Activated B cell treated with CpG ODN at 0.5 μM for 24 hours (primary cell): Measurements from ENCODE around the gene CPLX4. TPM values are rescaled to one million over a fixed set of nuclear protein-coding genes. Genes with fewer than 3 reads are reported as not detected.
A peak's percentile ranks its signal among the peaks of the same experiment; 100 is the strongest.

ENCODE experiments used
- ATAC-seq: fragments of 200-7000 bp; cut with Tn5 transposase; one replicate; pipeline ENCODE4 v1.10.0; 2021; ENCODE audit warnings: low read depth, mild to moderate bottlenecking, moderate library complexity
- CTCF ChIA-PET: fragments of 350-600 bp; sonication (Branson Sonifier 250); formaldehyde crosslinking; loops from one replicate; lab custom pipeline; 2021; ENCODE audit warnings: antibody characterized with exemption; lab: Charles Lee
- POLR2A ChIA-PET: fragments of 350-600 bp; sonication (Branson Sonifier 250); formaldehyde crosslinking; loops from one replicate; lab custom pipeline; 2021; ENCODE audit warnings: antibody characterized with exemption; lab: Charles Lee
- DNase-seq: peaks from one replicate; pipeline ENCODE4 v3.0.0; 2022
- H3K27ac Mint-ChIP-seq: one replicate; pipeline ENCODE4 v1.8.0; 2020; ENCODE audit warnings: mixed read lengths
- H3K27me3 Mint-ChIP-seq: one replicate; pipeline ENCODE4 v1.8.0; 2021; ENCODE audit warnings: mixed read lengths
- H3K36me3 Mint-ChIP-seq: one replicate; pipeline ENCODE4 v1.8.0; 2021; ENCODE audit warnings: low read depth, mixed read lengths
- H3K4me1 Mint-ChIP-seq: one replicate; pipeline ENCODE4 v1.8.0; 2021; ENCODE audit warnings: mixed read lengths
- H3K4me3 Mint-ChIP-seq: one replicate; pipeline ENCODE4 v1.8.0; 2020; ENCODE audit warnings: mild to moderate bottlenecking, mixed read lengths
- H3K9me3 Mint-ChIP-seq: one replicate; pipeline ENCODE4 v1.8.0; 2020; ENCODE audit warnings: mixed read lengths
- intact Hi-C: fragments of 100-400 bp; cut with micrococcal nuclease; formaldehyde crosslinking; loops from one replicate; pipeline ENCODE4 v1.15.1; 2024
- total RNA-seq: library from RNA; stranded (reverse); gene quantifications from 2 replicates; pipeline ENCODE4 v1.2.3, GENCODE V29; 2022
- TF ChIP-seq, protein P1 (sequence below): fragments of 200-600 bp; IDR thresholded peaks from one replicate; pipeline ENCODE4 v1.8.0; 2022; ENCODE audit warnings: antibody characterized with exemption, mild to moderate bottlenecking

The CPLX4 gene, protein sequence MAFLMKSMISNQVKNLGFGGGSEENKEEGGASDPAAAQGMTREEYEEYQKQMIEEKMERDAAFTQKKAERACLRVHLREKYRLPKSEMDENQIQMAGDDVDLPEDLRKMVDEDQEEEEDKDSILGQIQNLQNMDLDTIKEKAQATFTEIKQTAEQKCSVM
- not detected in 2 replicates for total RNA-seq

DNA sequence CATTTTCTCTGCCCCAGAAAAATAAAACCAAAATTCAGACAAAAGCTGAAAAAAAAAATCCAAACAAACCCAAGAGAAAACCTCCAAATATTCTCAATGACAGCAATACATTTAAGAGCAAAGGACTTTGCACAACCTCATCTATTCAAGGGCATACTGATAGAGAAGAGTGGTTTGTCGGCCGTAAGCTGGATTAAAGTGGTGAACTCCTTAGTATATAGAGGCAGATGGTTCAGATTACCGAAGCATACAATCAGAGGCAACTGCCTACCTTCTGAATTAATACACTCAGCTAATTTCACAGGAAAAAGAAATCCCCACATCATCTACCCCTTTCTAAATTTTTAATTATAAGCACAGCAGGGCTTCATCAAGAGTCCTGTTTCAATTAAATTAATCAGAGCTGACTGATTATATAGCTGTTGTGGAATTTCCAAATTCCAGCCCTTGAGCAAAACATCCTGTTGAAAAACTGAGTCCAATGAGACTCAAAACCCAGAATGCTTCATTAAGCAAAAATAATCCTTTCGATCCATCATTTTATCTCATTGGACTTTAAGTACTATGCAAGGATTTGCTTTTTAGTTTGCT lies at the start of gene CPLX4:
TSS of gene CPLX4 (minus strand) at position 190 of the 591 bp plus-strand sequence. CDS start at position 3, 187 bp downstream.
- Mint-ChIP-seq H3K27ac (no peak within 1 kb of the TSS), H3K9me3 (no peaks in the 10 kb centered on the region), H3K4me1 (no peaks in the 10 kb centered on the region), H3K36me3 (no peaks in the 10 kb centered on the region), H3K27me3 (peaks cover 20% of the 10 kb centered on the region), H3K4me3 (no peak within 1 kb of the TSS)
- ChIA-PET POLR2A (no interaction called here), CTCF (no interaction called here)
- ATAC-seq, result no peak
- TF ChIP-seq, protein P1, sequence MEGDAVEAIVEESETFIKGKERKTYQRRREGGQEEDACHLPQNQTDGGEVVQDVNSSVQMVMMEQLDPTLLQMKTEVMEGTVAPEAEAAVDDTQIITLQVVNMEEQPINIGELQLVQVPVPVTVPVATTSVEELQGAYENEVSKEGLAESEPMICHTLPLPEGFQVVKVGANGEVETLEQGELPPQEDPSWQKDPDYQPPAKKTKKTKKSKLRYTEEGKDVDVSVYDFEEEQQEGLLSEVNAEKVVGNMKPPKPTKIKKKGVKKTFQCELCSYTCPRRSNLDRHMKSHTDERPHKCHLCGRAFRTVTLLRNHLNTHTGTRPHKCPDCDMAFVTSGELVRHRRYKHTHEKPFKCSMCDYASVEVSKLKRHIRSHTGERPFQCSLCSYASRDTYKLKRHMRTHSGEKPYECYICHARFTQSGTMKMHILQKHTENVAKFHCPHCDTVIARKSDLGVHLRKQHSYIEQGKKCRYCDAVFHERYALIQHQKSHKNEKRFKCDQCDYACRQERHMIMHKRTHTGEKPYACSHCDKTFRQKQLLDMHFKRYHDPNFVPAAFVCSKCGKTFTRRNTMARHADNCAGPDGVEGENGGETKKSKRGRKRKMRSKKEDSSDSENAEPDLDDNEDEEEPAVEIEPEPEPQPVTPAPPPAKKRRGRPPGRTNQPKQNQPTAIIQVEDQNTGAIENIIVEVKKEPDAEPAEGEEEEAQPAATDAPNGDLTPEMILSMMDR, result no peak
- DNase-seq, result no peak
- intact Hi-C loops, result no loop called here

GRCh38 chr18:59360381-59360780 lies 41.9 kb upstream of the CPLX4 start:
- ATAC-seq, result no peak
- no peaks in the 10 kb centered on the region for H3K9me3 Mint-ChIP-seq
- H3K36me3 Mint-ChIP-seq, result peaks cover 8% of the 10 kb centered on the region
- DNase-seq, result no peak
- H3K4me3 Mint-ChIP-seq, result no peak overlapping the region
- POLR2A ChIA-PET, result no interaction called here
- no peak overlapping the region for H3K27ac Mint-ChIP-seq
- peaks cover 35% of the 10 kb centered on the region for H3K4me1 Mint-ChIP-seq
- intact Hi-C loops, result no loop called here
- CTCF ChIA-PET, result no interaction called here
- H3K27me3 Mint-ChIP-seq, result peaks cover 2% of the 10 kb centered on the region
- TF ChIP-seq, protein P1, result no peak

DNA sequence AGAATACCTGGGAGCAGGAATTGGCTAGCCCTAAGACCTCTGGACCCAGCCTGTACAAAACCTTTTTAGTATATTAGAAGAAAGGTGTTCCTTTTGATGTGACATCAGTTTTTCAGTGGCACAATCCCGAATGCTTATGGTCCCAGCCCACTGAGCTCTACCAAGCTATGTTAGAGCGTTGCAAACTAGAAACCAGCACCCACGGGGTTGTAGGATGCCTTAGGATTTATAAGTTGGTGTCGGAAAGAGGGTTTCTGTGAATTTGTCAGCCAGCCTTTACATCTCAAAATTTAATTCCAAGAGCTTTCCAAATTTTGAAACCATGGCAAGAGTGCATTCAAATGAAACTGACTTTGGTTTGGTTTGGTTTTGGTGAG lies 41.1 kb upstream of the CPLX4 start:
- H3K36me3 Mint-ChIP-seq, result peaks cover 15% of the 10 kb centered on the region
- H3K4me3 Mint-ChIP-seq, result peak overlapping the region; percentile 83
- H3K9me3 Mint-ChIP-seq, result no peaks in the 10 kb centered on the region
- CTCF ChIA-PET, result interaction anchor here (1.2 kb wide), 1 partner anchor 43 kb away, joined by 3 read pairs; no protein-coding TSS in a partner anchor
- peaks cover 35% of the 10 kb centered on the region for H3K4me1 Mint-ChIP-seq
- no peak for DNase-seq
- TF ChIP-seq, protein P1, result no peak
- intact Hi-C loops, result loop anchor here (1.0 to 10.0 kb wide), 6 partner anchors 51 to 1775 kb away; partner anchors contain the start of genes FECH, PMAIP1 and SEC11C
- no peak overlapping the region for H3K27ac Mint-ChIP-seq
- ATAC-seq, result no peak
- POLR2A ChIA-PET, result interaction anchor here (0.9 kb wide), 1 partner anchor 220 kb away, joined by 3 read pairs; no protein-coding TSS in a partner anchor
- H3K27me3 Mint-ChIP-seq, result peaks cover 2% of the 10 kb centered on the region

DNA sequence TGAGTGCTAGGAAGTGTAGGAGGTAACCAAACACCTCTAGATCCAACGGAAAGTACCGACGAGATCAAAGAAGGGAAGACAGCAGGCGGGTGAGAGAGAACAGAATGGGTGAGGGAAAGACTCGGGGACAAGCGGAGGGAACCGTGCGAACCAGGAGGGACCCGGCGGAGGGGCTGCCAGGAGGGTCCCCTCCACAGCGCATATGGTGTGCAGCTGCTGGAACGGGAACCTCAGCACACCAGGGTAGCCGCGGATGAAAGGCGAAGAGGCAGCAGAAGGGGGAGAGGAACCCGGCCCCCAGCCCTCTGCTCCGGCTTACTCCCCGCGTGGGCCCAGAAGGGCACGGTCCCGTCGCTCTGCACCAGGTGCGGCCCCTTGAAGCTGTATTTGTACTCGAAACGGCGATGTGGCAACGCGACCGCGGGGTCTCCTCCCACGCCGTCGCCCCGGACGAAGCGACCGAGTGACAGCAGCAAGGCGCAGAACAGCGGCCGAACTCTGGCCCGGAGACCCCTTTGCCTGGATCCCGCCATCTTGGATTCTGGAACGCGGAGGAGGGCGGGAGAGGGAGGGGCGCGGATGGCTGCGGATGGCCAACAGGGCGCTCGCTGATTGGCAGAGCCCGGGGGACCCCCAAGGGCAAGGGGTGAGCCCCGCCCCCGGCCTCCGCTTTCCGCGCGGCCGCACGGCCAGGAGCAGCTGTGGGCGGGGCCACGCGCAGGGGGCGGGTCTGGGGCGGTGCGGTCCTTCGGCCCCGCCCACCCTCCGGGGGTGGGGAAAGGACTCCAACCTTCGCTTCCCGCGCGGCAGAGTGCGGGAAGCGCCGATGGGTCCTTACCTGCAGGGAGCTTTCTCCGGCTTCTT lies 40.5 kb upstream of the CPLX4 start, which contains the start of gene LMAN1:
TSS of gene LMAN1 (minus strand) at position 554 of the 864 bp plus-strand sequence. CDS start at position 533, 21 bp downstream.
- ChIA-PET POLR2A (interaction anchor here (0.9 kb wide), 1 partner anchor 219 kb away, joined by 3 read pairs; no protein-coding TSS in a partner anchor), CTCF (interaction anchor here (1.2 kb wide), 1 partner anchor 43 kb away, joined by 3 read pairs; no protein-coding TSS in a partner anchor)
- TF ChIP-seq, protein P1, result no peak
- Mint-ChIP-seq H3K4me3 (peak within 1 kb of the TSS; percentile 94), H3K27me3 (peaks cover 2% of the 10 kb centered on the region), H3K36me3 (peaks cover 19% of the 10 kb centered on the region), H3K9me3 (no peaks in the 10 kb centered on the region), H3K27ac (peak within 1 kb of the TSS; percentile 82), H3K4me1 (peaks cover 35% of the 10 kb centered on the region)
- DNase-seq (peak; percentile 92), ATAC-seq (peak; percentile 96)
- intact Hi-C loops, result loop anchor here (1.0 to 10.0 kb wide), 6 partner anchors 50 to 1774 kb away; partner anchors contain the start of genes FECH, PMAIP1 and SEC11C
